Thoracic aorta (tissue), 2 donors: ENCODE measurements around the gene CHD9NB. TPM values are rescaled to one million over a fixed set of nuclear protein-coding genes. Genes with fewer than 3 reads are reported as not detected.

Experiments used
- ATAC-seq: fragments of 150-250 bp; one replicate; pipeline ENCODE4 v1.8.0; 2017; ENCODE audit warnings: low read depth; ENCODE audit not compliant: insufficient number of reproducible peaks, low FRiP score
- DNase-seq: peaks from one replicate; pipeline ENCODE4 v3.0.0-alpha.2; 2020; ENCODE audit warnings: low spot score
- H3K27ac ChIP-seq, 2 donors: fragments of 200-600 bp; sonication (generic); 1 replicate in 1 of 2; 2 replicates in 1 of 2; pipeline ENCODE4 v1.5.1; 2016; ENCODE audit warnings: mild to moderate bottlenecking in 2 of 2, moderate library complexity in 2 of 2
- H3K27me3 ChIP-seq: fragments of 200-600 bp; sonication (generic); replicated peaks from 2 replicates; pipeline ENCODE4 v1.6.0; 2016; ENCODE audit warnings: mild to moderate bottlenecking; ENCODE audit not compliant: insufficient read depth
- H3K36me3 ChIP-seq: fragments of 200-600 bp; sonication (generic); one replicate; pipeline ENCODE4 v1.5.1; 2016
- H3K4me1 ChIP-seq, 2 donors: fragments of 200-600 bp; sonication (generic); 1 replicate in 1 of 2; 2 replicates in 1 of 2; pipeline versions ENCODE4 v1.5.1 to v1.6.0; 2016; ENCODE audit warnings: low read depth in 2 of 2, mild to moderate bottlenecking in 1 of 2; ENCODE audit not compliant: control insufficient read depth in 1 of 2
- H3K4me3 ChIP-seq: fragments of 200-600 bp; sonication (generic); 2 replicates; pipeline ENCODE4 v1.5.1; 2016; ENCODE audit warnings: mild to moderate bottlenecking
- H3K9me3 ChIP-seq: fragments of 200-600 bp; sonication (generic); 2 replicates; pipeline ENCODE4 v1.5.1; 2016
- total RNA-seq, 2 donors: library from RNA; depleted of rRNA; stranded (reverse); fragments of >200 nt; gene quantifications; one replicate each; pipeline versions ENCODE4 v1.1.0 to v1.2.3, GENCODE V29; 2016
- TF ChIP-seq, protein P1 (sequence below): fragments of 200-600 bp; sonication (generic); IDR thresholded peaks from one replicate; pipeline ENCODE4 v1.5.1; 2019; ENCODE audit warnings: antibody characterized with exemption

Gene CHD9NB
- total RNA-seq, 2 donors from 2014 or later: 0.85 to 2.3 TPM

DNA sequence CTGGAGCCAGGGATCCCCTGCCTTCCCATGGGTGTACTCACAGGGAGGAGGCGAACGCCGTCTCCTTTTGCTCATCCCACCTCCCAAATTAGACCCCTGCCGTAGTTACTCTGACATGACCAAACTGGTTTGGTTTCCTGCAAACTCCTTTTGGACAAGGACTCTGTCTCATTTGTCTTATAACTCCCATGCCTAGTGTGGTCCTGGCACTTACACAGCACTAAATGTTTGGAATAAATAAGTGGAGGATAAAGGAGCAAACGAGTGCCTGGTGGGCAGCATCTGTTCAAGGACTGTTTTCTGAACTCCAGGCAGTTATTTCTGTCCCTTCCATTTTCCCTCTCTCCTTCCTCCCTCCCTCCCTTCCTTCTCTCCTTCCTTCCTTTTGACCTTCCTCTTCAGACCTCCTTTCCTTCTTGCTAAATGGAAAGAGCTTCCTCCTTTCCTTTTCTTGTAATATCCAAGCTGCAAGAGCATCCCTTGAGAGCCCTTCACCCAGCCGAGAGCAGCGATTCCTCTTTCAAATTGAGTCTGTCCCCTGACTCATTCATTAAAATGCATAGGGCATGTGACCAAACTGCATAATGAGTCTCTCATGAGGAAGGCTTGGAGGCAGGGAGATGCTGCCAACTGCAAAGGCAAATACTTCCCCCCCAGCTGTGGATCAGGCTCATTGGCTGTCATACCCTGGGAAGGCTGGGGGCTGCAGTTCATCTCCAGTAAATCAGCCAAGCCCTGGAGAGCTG lies 38.9 kb upstream of the CHD9NB start:
- no peak for DNase-seq
- no peak for ATAC-seq
- Histone ChIP-seq H3K9me3 (no peaks in the 10 kb centered on the region), H3K4me3 (peak overlapping the region; percentile 60), H3K27me3 (no peaks in the 10 kb centered on the region), H3K4me1 (peaks cover 32 to 58% of the 10 kb centered on the region in 2 donors), H3K36me3 (no peaks in the 10 kb centered on the region), H3K27ac (peak overlapping the region; percentile 81 to 89)
- TF ChIP-seq, protein P1, sequence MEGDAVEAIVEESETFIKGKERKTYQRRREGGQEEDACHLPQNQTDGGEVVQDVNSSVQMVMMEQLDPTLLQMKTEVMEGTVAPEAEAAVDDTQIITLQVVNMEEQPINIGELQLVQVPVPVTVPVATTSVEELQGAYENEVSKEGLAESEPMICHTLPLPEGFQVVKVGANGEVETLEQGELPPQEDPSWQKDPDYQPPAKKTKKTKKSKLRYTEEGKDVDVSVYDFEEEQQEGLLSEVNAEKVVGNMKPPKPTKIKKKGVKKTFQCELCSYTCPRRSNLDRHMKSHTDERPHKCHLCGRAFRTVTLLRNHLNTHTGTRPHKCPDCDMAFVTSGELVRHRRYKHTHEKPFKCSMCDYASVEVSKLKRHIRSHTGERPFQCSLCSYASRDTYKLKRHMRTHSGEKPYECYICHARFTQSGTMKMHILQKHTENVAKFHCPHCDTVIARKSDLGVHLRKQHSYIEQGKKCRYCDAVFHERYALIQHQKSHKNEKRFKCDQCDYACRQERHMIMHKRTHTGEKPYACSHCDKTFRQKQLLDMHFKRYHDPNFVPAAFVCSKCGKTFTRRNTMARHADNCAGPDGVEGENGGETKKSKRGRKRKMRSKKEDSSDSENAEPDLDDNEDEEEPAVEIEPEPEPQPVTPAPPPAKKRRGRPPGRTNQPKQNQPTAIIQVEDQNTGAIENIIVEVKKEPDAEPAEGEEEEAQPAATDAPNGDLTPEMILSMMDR: no peak

DNA sequence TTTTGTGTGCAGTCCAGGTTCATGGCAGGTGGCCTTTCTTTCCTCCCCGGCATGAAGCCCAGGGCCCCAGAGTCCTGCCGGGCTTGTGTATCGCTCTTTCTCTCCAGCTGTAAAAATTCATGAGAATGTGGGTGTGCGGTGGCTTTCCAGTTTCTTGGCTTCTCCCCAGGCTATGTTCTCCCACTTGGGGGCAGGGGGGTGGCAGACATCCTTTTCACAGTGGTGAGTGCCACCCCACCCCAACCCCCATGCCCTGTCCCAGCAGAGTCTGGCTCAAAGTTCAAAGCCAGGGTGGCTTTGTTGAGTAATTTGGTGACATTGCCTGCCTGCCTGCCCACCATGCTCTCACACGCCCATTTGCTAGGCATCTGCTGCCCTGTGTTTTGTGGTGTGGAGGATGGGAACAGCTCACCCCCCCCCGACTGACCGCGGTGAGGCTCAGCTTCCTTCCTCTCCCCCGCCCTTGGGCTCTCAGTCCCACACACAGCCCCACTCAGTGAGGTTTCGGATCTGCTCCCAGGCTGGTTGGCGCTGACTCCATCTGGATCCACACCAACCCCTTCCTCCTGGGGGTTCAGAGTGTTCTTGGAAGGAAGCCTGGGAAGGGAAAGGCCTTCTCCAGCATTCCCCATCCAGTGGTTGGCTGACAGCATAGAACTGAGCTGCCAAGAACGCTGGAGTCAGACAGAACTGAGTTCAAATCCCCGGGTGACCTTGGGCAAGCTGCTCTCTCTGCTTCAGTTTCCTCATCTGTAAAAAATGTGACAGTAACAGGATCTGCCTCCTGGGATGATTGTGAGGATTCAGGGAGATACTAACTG lies 38.1 kb upstream of the CHD9NB start:
- peak overlapping the region; percentile 60 for H3K4me3 ChIP-seq
- peak; percentile 94 for ATAC-seq

DNA sequence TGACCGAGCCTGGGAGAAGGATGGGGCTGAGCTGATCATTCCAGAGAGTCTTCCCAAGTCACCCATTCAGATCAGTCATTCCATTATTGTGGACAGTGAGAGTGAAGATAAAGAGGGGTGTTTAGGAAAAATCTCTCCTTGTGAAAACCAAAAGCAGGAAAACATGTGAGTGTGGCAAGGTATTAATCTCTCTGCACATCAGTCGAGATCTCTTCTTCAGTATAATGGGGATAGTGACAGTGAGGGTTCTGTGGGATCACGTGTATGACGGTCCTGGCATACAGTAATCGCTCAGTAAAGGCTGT lies 37.5 kb upstream of the CHD9NB start:
- TF ChIP-seq, protein P1: no peak
- peaks cover 38 to 71% of the 10 kb centered on the region in 2 donors for H3K4me1 ChIP-seq
- no peaks in the 10 kb centered on the region for H3K9me3 ChIP-seq
- peak overlapping the region; percentile 81 to 89 for H3K27ac ChIP-seq
- no peaks in the 10 kb centered on the region for H3K27me3 ChIP-seq
- H3K36me3 ChIP-seq: no peaks in the 10 kb centered on the region
- H3K4me3 ChIP-seq: peak overlapping the region; percentile 60
- ATAC-seq (peak; percentile 5), DNase-seq (no peak)

More for the DNA sequence above, 38.1 kb upstream of the CHD9NB start:
- Histone ChIP-seq H3K9me3 (no peaks in the 10 kb centered on the region), H3K36me3 (no peaks in the 10 kb centered on the region), H3K27ac (peak overlapping the region; percentile 81 to 89), H3K4me1 (peaks cover 32 to 65% of the 10 kb centered on the region in 2 donors), H3K27me3 (no peaks in the 10 kb centered on the region)
- peak; percentile 86 for DNase-seq
- TF ChIP-seq, protein P1: no peak

DNA sequence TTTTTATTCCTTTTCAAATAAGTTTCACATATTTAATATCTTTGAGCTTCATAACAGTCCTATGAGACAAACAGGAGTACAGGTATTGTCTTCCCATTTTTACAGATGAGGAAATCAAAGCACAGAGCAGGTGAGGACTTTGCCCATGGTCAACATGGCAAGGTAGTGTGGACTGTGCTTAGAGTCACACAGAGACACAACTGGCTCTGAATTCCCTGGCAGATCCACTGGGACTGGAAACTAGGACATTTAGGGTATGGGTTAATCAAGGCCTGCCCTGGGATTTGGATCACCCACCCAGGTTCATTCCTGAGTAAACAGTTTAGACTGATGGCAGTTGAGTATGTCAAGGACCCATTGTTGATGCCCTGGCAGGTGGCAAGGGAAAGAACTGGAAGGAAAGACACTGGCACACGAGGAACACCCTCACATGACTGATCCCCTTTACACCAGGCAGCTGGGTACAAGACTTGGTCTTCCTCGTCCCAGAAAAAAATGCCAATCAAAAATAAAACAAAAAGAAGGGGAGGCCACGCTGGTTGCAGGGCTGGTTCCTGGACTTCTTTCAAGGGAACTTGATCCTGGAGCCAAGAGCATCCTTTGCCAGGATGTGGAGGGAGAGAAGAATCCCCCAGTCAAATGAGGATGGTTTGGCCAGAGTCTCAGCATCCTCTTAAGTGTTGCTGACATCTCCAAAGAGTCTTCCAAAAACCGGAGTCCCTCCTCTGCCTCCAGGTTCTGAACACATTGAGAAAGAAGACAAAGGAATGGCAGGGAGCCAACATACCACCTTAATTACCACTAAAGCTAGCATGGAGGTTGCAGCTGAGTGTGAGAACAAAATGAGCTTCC lies 37.0 kb upstream of the CHD9NB start:
- peak overlapping the region; percentile 81 to 89 for H3K27ac ChIP-seq
- H3K4me3 ChIP-seq: peak overlapping the region; percentile 60
- TF ChIP-seq, protein P1: no peak
- ATAC-seq (no peak), DNase-seq (no peak)
- H3K27me3 ChIP-seq: no peaks in the 10 kb centered on the region
- no peaks in the 10 kb centered on the region for H3K36me3 ChIP-seq
- peaks cover 44 to 77% of the 10 kb centered on the region in 2 donors for H3K4me1 ChIP-seq
- H3K9me3 ChIP-seq: no peaks in the 10 kb centered on the region
